HFFc6 (cell line): ENCODE measurements around the gene PMEPA1. TPM values are rescaled to one million over a fixed set of nuclear protein-coding genes. Genes with fewer than 3 reads are reported as not detected.

Source experiments
- DNase-seq: peaks from one replicate; pipeline ENCODE4 v3.0.0-alpha.2; 2018
- H3K27ac Mint-ChIP-seq: 2 replicates; pipeline ENCODE4 v1.8.0; 2020; ENCODE audit warnings: mild to moderate bottlenecking, mixed read lengths
- H3K27me3 Mint-ChIP-seq: 2 replicates; pipeline ENCODE4 v1.8.0; 2021; ENCODE audit warnings: mild to moderate bottlenecking, moderate library complexity, mixed read lengths; ENCODE audit not compliant: insufficient read depth
- H3K36me3 Mint-ChIP-seq: 2 replicates; pipeline ENCODE4 v1.8.0; 2021; ENCODE audit warnings: low read depth, mixed read lengths
- H3K4me1 Mint-ChIP-seq: 2 replicates; pipeline ENCODE4 v1.8.0; 2020; ENCODE audit warnings: low read depth, mixed read lengths
- H3K4me3 Mint-ChIP-seq: 2 replicates; pipeline ENCODE4 v1.8.0; 2020; ENCODE audit warnings: mild to moderate bottlenecking, moderate library complexity, mixed read lengths
- H3K9me3 Mint-ChIP-seq: 2 replicates; pipeline ENCODE4 v1.8.0; 2020; ENCODE audit warnings: mild to moderate bottlenecking, mixed read lengths
- CTCF ChIP-seq: fragments of 200-600 bp; sonication (generic); IDR thresholded peaks from 2 replicates; pipeline ENCODE4 v1.5.0; 2021; ENCODE audit warnings: antibody characterized with exemption, mild to moderate bottlenecking
- total RNA-seq, 6 experiments: library from RNA; stranded (reverse); fragmentation: NEBNext Ultra II Directional; extraction: Animal tissue kit (Norgen Biotek cat#: 25700); gene quantifications; 2 replicates in 1 of 6; 3 replicates in 5 of 6; pipeline ENCODE4 v1.2.3, GENCODE V29; 2021

The PMEPA1 gene
- total RNA-seq, 6 experiments from 2014 or later: 4.7 to 8.0 (median 5.3) TPM

- Mint-ChIP-seq H3K4me1 (no peaks in the 10 kb centered on the region), H3K36me3 (no peaks in the 10 kb centered on the region), H3K4me3 (no peak overlapping the region), H3K27ac (no peak overlapping the region), H3K9me3 (no peaks in the 10 kb centered on the region), H3K27me3 (peaks cover 13% of the 10 kb centered on the region)
- TF ChIP-seq CTCF: no peak
- no peak for DNase-seq
Measured at GRCh38 chr20:57685146-57685758, 24.6 kb downstream of the PMEPA1 start.

- peaks cover 13% of the 10 kb centered on the region for H3K27me3 Mint-ChIP-seq
- TF ChIP-seq CTCF: no peak
- H3K4me3 Mint-ChIP-seq: no peak overlapping the region
- H3K27ac Mint-ChIP-seq: no peak overlapping the region
- H3K9me3 Mint-ChIP-seq: no peaks in the 10 kb centered on the region
- no peaks in the 10 kb centered on the region for H3K36me3 Mint-ChIP-seq
- H3K4me1 Mint-ChIP-seq: no peaks in the 10 kb centered on the region
- DNase-seq: no peak
Measured at GRCh38 chr20:57684808-57685140, 25.0 kb downstream of the PMEPA1 start.

GRCh38 chr20:57683881-57684807 is 25.7 kb downstream of the PMEPA1 start:
- Mint-ChIP-seq H3K4me1 (no peaks in the 10 kb centered on the region), H3K4me3 (no peak overlapping the region), H3K27me3 (peaks cover 13% of the 10 kb centered on the region), H3K36me3 (no peaks in the 10 kb centered on the region), H3K27ac (no peak overlapping the region), H3K9me3 (no peaks in the 10 kb centered on the region)
- DNase-seq: no peak
- no peak for TF ChIP-seq CTCF

GRCh38 chr20:57683287-57683686 is 26.5 kb downstream of the PMEPA1 start:
- no peaks in the 10 kb centered on the region for H3K4me1 Mint-ChIP-seq
- no peak overlapping the region for H3K4me3 Mint-ChIP-seq
- no peak overlapping the region for H3K27ac Mint-ChIP-seq
- no peaks in the 10 kb centered on the region for H3K9me3 Mint-ChIP-seq
- no peaks in the 10 kb centered on the region for H3K36me3 Mint-ChIP-seq
- H3K27me3 Mint-ChIP-seq: peaks cover 13% of the 10 kb centered on the region
- no peak for TF ChIP-seq CTCF
- no peak for DNase-seq

- Mint-ChIP-seq H3K4me1 (no peaks in the 10 kb centered on the region), H3K27me3 (peaks cover 11% of the 10 kb centered on the region), H3K36me3 (no peaks in the 10 kb centered on the region), H3K27ac (no peak overlapping the region), H3K9me3 (no peaks in the 10 kb centered on the region), H3K4me3 (no peak overlapping the region)
- TF ChIP-seq CTCF: no peak
- no peak for DNase-seq
Measured at GRCh38 chr20:57682184-57683101, 27.4 kb downstream of the PMEPA1 start.
